Transverse colon (tissue), 4 donors: ENCODE measurements around the gene TRIM44. TPM values are rescaled to one million over a fixed set of nuclear protein-coding genes. Genes with fewer than 3 reads are reported as not detected.

Source experiments
- DNase-seq: peaks from one replicate; pipeline ENCODE4 v3.0.0-alpha.2; 2019
- H3K27ac ChIP-seq, 4 donors: fragments of 200-600 bp; sonication (generic); 2 replicates each; pipeline ENCODE4 v1.5.1; 2016 to 2018; ENCODE audit warnings: inconsistent platforms in 4 of 4
- H3K27me3 ChIP-seq: fragments of 200-600 bp; sonication (generic); 2 replicates; pipeline ENCODE4 v1.5.1; 2017; ENCODE audit warnings: inconsistent platforms
- H3K36me3 ChIP-seq, 4 donors: fragments of 200-600 bp; sonication (generic); 2 replicates each; pipeline ENCODE4 v1.5.1; 2017 to 2019; ENCODE audit warnings: inconsistent platforms in 4 of 4
- H3K4me1 ChIP-seq, 4 donors: fragments of 200-600 bp; sonication (generic); 2 replicates each; pipeline ENCODE4 v1.5.1; 2017 to 2020; ENCODE audit warnings: inconsistent platforms in 4 of 4
- H3K4me3 ChIP-seq, 4 donors: fragments of 200-600 bp; sonication (generic); 1 replicate in 1 of 4; 2 replicates in 3 of 4; pipeline versions ENCODE4 v1.5.1 to v1.6.1; 2017 to 2019; ENCODE audit warnings: inconsistent platforms in 4 of 4
- H3K9me3 ChIP-seq, 2 donors: fragments of 200-600 bp; sonication (generic); 2 replicates each; pipeline ENCODE4 v1.5.1; 2017 to 2019; ENCODE audit warnings: inconsistent platforms in 2 of 2
- CTCF ChIP-seq, 5 experiments: fragments of 200-600 bp in 3 of 5; fragments of 450-650 bp in 2 of 5; sonication (generic) in 3 of 5; IDR thresholded peaks; 1 replicate in 2 of 5; 2 replicates in 3 of 5; pipeline ENCODE4 v1.5.1; 2016 to 2017; ENCODE audit warnings: antibody characterized with exemption in 5 of 5, inconsistent platforms in 3 of 5, mild to moderate bottlenecking in 2 of 5, moderate library complexity in 1 of 5
- EP300 ChIP-seq: sonication (generic); formaldehyde crosslinking; IDR thresholded peaks from one replicate; pipeline ENCODE4 v1.6.1; 2017; ENCODE audit warnings: antibody characterized with exemption, low read depth
- POLR2A ChIP-seq: fragments of 450-650 bp; IDR thresholded peaks from one replicate; pipeline ENCODE4 v1.6.1; 2016; ENCODE audit warnings: antibody characterized with exemption, mild to moderate bottlenecking, moderate library complexity
- POLR2AphosphoS5 ChIP-seq, 3 donors: sonication (generic); formaldehyde crosslinking; IDR thresholded peaks; one replicate each; pipeline ENCODE4 v1.6.1; 2016; ENCODE audit warnings: antibody characterized with exemption in 3 of 3
- WGBS, 2 donors: methylation state at CpG; one replicate each; pipeline ENCODE4 v1.1.5; 2018; ENCODE audit warnings: low coverage in 1 of 2; 5-methylcytosine and 5-hydroxymethylcytosine counted together
- in situ Hi-C, 4 donors: fragments of 200-750 bp; cut with MboI; loops; one replicate each; pipeline versions ENCODE4 v1.15.0 to v1.15.1; 2017; ENCODE audit warnings: low sequenced_read_pairs in 3 of 4, low pct_ligation_motif_present in 1 of 4, low pct_unique_long_range_greater_than_20kb in 1 of 4
- intact Hi-C: fragments of 100-400 bp; cut with DNase I; formaldehyde crosslinking; loops from one replicate; pipeline ENCODE4 v1.15.1; 2023; ENCODE audit warnings: low total_unique reads
- total RNA-seq, 4 donors: library from RNA; depleted of rRNA; stranded (reverse); fragments of >200 nt; gene quantifications; one replicate each; pipeline ENCODE4 v1.1.0, GENCODE V29; 2016

Gene TRIM44, protein sequence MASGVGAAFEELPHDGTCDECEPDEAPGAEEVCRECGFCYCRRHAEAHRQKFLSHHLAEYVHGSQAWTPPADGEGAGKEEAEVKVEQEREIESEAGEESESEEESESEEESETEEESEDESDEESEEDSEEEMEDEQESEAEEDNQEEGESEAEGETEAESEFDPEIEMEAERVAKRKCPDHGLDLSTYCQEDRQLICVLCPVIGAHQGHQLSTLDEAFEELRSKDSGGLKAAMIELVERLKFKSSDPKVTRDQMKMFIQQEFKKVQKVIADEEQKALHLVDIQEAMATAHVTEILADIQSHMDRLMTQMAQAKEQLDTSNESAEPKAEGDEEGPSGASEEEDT
- total RNA-seq = 10 to 100 TPM; 17.9 to 93.9 (median 37.5) TPM

GRCh38 chr11:35662649-35663407 lies at the start of gene TRIM44:
Gene TRIM44 (plus strand): TSS chr11:35662775. CDS start chr11:35663112, 337 bp downstream.
- peaks cover 0 to 4% of the 10 kb centered on the region in 2 donors for H3K9me3 ChIP-seq
- H3K36me3 ChIP-seq = no peaks in the 10 kb centered on the region
- TF ChIP-seq POLR2AphosphoS5 (IDR thresholded peaks at IDR 0.05) (peak; percentile 24 to 48 (median 41)), POLR2A (peak; percentile 31), EP300 (no peak)
- peak within 1 kb of the TSS; percentile 63 to 93 (median 88) for H3K4me3 ChIP-seq
- 7 to 17% methylated on average over 10 to 53 of the region's 82 CpGs for WGBS, 2 donors
- peaks cover 6 to 29% (median 18%) of the 10 kb centered on the region in 4 donors for H3K4me1 ChIP-seq
- peak; percentile 89 for DNase-seq
- peaks cover under 1% of the 10 kb centered on the region for H3K27me3 ChIP-seq
- peak within 1 kb of the TSS; percentile 91 to 99 (median 97) for H3K27ac ChIP-seq
- intact Hi-C loops = no loop called here
- in situ Hi-C loops = no loop called here

DNA sequence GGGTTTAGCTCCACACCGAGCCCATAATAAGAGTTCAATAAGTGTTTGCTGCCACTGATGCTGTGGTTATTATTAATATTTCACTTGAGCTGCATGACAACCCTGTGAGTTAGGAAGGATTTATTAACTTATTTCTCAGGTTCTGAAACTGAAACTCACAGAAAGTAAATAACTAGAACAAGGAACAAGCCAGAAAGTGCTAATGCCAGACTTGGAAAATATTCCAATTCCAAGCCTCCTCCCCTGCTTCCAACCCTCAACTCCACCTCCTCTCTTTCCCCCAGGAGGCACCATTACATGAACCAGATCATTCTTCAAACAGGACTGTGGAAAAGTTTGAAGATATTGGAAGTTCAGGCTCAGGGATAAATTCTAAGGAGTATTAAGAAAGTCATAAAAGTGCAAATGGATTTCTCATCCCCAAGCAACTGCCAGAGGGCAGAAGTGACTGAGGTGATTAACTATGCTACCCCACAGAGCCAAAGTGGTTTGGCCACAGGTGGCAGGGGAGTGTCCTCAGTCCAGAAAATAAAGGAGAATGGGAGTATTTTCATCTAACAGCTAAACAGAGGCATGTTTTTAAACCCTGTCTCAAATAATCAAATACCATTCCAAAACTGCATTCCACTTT lies 47.5 kb upstream of the TRIM44 start:
- in situ Hi-C loops = loop anchor here (5.0 to 25.0 kb wide), 9 partner anchors 197 to 880 kb away; no protein-coding TSS in a partner anchor
- DNase-seq = no peak

DNA sequence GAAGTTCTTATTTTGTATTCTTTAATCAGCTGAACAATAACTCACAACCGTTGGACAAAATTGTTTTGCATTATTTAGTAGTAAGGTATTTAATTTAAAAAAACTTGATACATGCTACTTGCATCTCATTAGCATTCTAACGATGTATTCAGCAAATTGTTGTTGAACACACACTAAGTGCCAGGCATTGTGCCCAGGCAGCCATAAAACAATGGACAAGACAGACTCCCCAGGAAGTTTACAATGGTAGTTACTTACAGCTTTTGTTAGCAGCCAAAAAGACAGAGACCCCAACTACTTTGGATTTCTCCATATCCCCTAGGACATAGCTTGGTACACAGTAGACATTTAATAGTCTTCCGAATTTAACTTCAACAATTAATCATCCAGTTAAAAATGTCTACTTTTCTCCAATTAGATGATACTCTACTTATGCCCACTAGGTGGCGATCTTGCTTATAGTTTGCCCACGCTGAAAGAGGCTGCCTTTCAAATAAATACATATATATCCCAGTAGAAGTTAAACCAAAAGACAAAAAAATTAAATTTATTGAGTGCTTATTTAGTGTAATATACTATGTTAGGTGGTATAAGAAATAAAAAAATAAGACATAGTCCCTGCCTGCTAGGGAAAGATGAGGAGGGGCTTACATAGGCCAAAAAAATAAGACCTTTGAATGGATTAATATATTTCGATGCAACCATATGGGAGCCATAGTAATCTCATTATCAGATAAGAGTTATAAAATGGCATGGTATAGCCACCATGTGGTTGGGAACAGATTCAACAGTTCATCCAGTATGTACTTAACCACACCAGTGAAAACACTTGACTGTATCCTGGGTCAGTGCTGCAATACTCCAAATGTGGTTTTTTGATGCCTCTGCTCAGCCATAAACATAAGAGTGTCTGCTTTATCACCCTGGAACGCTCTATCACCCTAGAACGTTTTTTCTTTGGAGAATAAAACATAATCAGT lies 46.4 kb upstream of the TRIM44 start:
- no peak overlapping the region for H3K27ac ChIP-seq
- in situ Hi-C loops (loop anchor here (5.0 to 25.0 kb wide), 9 partner anchors 196 to 879 kb away; no protein-coding TSS in a partner anchor), intact Hi-C loops (loop anchor here (5.0 to 10.0 kb wide), 3 partner anchors 206 to 651 kb away; no protein-coding TSS in a partner anchor)
- H3K27me3 ChIP-seq = peaks cover 68% of the 10 kb centered on the region
- H3K9me3 ChIP-seq = no peaks in the 10 kb centered on the region
- TF ChIP-seq POLR2A (no peak), CTCF (IDR thresholded peaks at IDR 0.05) (peak; percentile 76 to 84 (median 80))
- no peaks in the 10 kb centered on the region for H3K36me3 ChIP-seq
- H3K4me3 ChIP-seq = no peak overlapping the region
- DNase-seq = no peak
- WGBS, 2 donors = 18 to 20% methylated on average over 8 of the region's 8 CpGs
- peaks cover 11 to 29% (median 21%) of the 10 kb centered on the region in 4 donors for H3K4me1 ChIP-seq

More for the DNA sequence above, 47.5 kb upstream of the TRIM44 start:
- H3K4me1 ChIP-seq = peaks cover 11 to 26% (median 19%) of the 10 kb centered on the region in 4 donors
- no peak overlapping the region for H3K27ac ChIP-seq
- H3K4me3 ChIP-seq = no peak overlapping the region
- H3K9me3 ChIP-seq = no peaks in the 10 kb centered on the region
- WGBS, 2 donors = 25 to 53% methylated on average over 1 of the region's 1 CpG
- TF ChIP-seq POLR2AphosphoS5 (IDR thresholded peaks at IDR 0.05) (no peak), EP300 (no peak), CTCF (IDR thresholded peaks at IDR 0.05) (no peak), POLR2A (no peak)
- no peaks in the 10 kb centered on the region for H3K36me3 ChIP-seq
- intact Hi-C loops = loop anchor here (5.0 to 10.0 kb wide), 3 partner anchors 207 to 652 kb away; no protein-coding TSS in a partner anchor
- peaks cover 63% of the 10 kb centered on the region for H3K27me3 ChIP-seq

GRCh38 chr11:35617316-35617686 lies 45.3 kb upstream of the TRIM44 start:
- no peak for TF ChIP-seq POLR2A
- no peak for TF ChIP-seq POLR2AphosphoS5 (IDR thresholded peaks at IDR 0.05)
- H3K4me3 ChIP-seq = no peak overlapping the region
- 59 to 61% methylated on average over 5 to 7 of the region's 7 CpGs for WGBS, 2 donors
- DNase-seq = no peak
- peaks cover 79% of the 10 kb centered on the region for H3K27me3 ChIP-seq
- intact Hi-C loops = loop anchor here (5.0 to 10.0 kb wide), 3 partner anchors 205 to 650 kb away; no protein-coding TSS in a partner anchor
- no peaks in the 10 kb centered on the region for H3K9me3 ChIP-seq
- no peak overlapping the region for H3K27ac ChIP-seq
- peaks cover 11 to 35% (median 21%) of the 10 kb centered on the region in 4 donors for H3K4me1 ChIP-seq
- in situ Hi-C loops = loop anchor here (5.0 to 25.0 kb wide), 9 partner anchors 195 to 878 kb away; no protein-coding TSS in a partner anchor
- no peaks in the 10 kb centered on the region for H3K36me3 ChIP-seq
